ENCODE measurements around the gene VAV2.

VAV2 gene

DNA sequence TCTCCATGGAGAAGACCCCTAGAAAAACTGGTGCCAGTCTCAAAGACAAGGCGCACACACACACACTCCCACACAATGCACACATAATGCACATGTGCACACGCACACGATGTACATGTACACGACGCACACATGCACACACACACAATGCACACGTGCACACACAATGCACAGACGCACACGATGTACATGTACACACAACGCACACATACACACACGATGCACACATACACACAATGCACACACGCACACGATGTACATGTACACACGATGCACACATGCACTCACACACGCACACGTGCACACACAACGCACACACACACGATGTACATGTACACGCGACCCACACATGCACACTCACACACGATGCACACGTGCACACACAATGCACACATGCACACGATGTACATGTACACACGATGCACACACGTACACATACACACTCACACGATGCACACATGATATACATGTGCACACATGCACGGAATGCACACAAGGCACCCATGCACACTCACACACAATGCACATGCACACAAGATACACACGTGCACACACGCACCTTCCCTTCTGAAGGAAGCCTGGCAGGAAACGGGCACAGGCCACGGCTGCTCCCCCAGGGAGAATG, 76.5 kb downstream of the VAV2 start:
- H3K27ac ChIP-seq, result peak overlapping the region; percentile 95
- ChIA-PET POLR2A (ENCODE audit: low non-redundant PET) (no interaction called here), CTCF (no interaction called here)
- no peak for TF ChIP-seq CTCF (conservative IDR thresholded peaks at IDR 0.05; ENCODE audit: low read depth)
- DNase-seq (ENCODE audit: low spot score), result no peak

GRCh38 chr9:133914442-133915342, 77.4 kb downstream of the VAV2 start:
- peak overlapping the region; percentile 95 for H3K27ac ChIP-seq
- POLR2A ChIA-PET (ENCODE audit: low non-redundant PET), result no interaction called here
- CTCF ChIA-PET, result interaction anchor here (0.6 kb wide), 1 partner anchor 733 kb away, joined by 4 read pairs; no protein-coding TSS in a partner anchor
- no peak for TF ChIP-seq CTCF (conservative IDR thresholded peaks at IDR 0.05; ENCODE audit: low read depth)
- no peak for DNase-seq (ENCODE audit: low spot score)

- CTCF ChIA-PET, result interaction anchor here (0.6 to 0.9 kb wide), 2 partner anchors 46 to 81 kb away, joined by 3 read pairs; no protein-coding TSS in a partner anchor
Observed at GRCh38 chr9:133913571-133914369, 78.4 kb downstream of the VAV2 start.

DNA sequence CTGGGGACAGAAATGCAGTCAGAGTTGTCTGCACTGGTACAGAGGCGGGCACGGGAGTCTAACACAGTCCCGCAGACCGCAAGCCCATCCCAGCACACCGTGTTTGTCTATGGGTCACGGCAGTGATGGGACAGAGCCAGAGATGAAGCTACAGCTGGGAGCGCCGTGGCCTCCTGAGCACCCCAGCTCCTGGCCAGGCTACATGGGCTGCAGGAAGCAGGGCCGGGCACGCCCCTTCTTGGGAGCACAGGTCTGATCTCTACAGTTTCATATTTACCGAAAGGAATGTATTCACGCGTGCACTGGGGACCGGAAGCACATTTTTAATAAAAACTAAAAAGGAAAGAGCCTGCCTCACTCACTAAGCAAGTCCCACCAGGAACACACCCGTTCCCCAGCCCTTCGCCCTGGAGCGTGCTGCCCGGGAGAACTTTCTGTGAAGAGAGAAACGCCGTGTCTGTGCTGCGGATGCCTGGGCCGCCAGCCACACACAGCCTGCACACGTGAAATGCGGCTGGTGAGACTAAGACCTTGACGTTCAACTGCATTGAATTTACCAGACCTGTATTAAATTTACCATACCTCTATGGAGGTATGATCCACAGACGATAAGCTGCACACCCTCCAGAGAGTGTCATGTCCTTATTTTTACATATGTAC, 81.1 kb downstream of the VAV2 start:
- H3K27ac ChIP-seq, result peak overlapping the region; percentile 95
- TF ChIP-seq CTCF (conservative IDR thresholded peaks at IDR 0.05; ENCODE audit: low read depth), result no peak
- CTCF ChIA-PET, result interaction anchor here (0.7 kb wide), 1 partner anchor 10 kb away, joined by 4 read pairs; no protein-coding TSS in a partner anchor
- POLR2A ChIA-PET (ENCODE audit: low non-redundant PET), result no interaction called here
- peak; percentile 86 for DNase-seq (ENCODE audit: low spot score)

More at GRCh38 chr9:133913571-133914369, 78.4 kb downstream of the VAV2 start:
- no peak for DNase-seq (ENCODE audit: low spot score)
- peak overlapping the region; percentile 95 for H3K27ac ChIP-seq
- TF ChIP-seq CTCF (conservative IDR thresholded peaks at IDR 0.05; ENCODE audit: low read depth), result no peak
- POLR2A ChIA-PET (ENCODE audit: low non-redundant PET), result no interaction called here

- CTCF ChIA-PET, result interaction anchor here (0.6 kb wide), 1 partner anchor 18 kb away, joined by 4 read pairs; no protein-coding TSS in a partner anchor
- POLR2A ChIA-PET (ENCODE audit: low non-redundant PET), result interaction anchor here (1.1 kb wide), 1 partner anchor 26 kb away, joined by 3 read pairs; no protein-coding TSS in a partner anchor
- no peak for TF ChIP-seq CTCF (conservative IDR thresholded peaks at IDR 0.05; ENCODE audit: low read depth)
- peak overlapping the region; percentile 95 for H3K27ac ChIP-seq
- no peak for DNase-seq (ENCODE audit: low spot score)
Observed at GRCh38 chr9:133906932-133907910, 84.9 kb downstream of the VAV2 start.

Measured in RWPE1 (cell line).